Measurements from ENCODE around the gene SERINC5.
"Not testable (repeated sequence)": the region's sequence is repeated elsewhere in the genome, so short reads cannot be mapped to it uniquely, and the experiment has no call there.

Gene SERINC5

GRCh38 chr5:80255811-80256712, at the start of gene SERINC5:
Gene SERINC5 (minus strand): TSS chr5:80256048. CDS start chr5:80255922, 126 bp downstream.
- DNase-seq (ENCODE audit: low read depth in 3 of 3) = peak; percentile 73 to 87 (median 75)

- no peak for DNase-seq (ENCODE audit: low read depth in 3 of 3)
These were observed 46.8 kb upstream of the SERINC5 start for GRCh38 chr5:80302636-80303035.

- not testable (repeated sequence) for DNase-seq (ENCODE audit: low read depth in 3 of 3)
These were observed 45.5 kb upstream of the SERINC5 start for GRCh38 chr5:80301342-80301741.

GRCh38 chr5:80300796-80301195, 44.9 kb upstream of the SERINC5 start:
- not testable (repeated sequence) for DNase-seq (ENCODE audit: low read depth in 3 of 3)

- no peak for DNase-seq (ENCODE audit: low read depth in 3 of 3)
These were observed 44.3 kb upstream of the SERINC5 start for GRCh38 chr5:80300125-80300524.

GRCh38 chr5:80299601-80300000, 43.8 kb upstream of the SERINC5 start:
- DNase-seq (ENCODE audit: low read depth in 3 of 3) = no peak

- no peak for DNase-seq (ENCODE audit: low read depth in 3 of 3)
These were observed 40.3 kb upstream of the SERINC5 start for GRCh38 chr5:80296121-80296520.

GRCh38 chr5:80291761-80292160, 35.9 kb upstream of the SERINC5 start:
- DNase-seq (ENCODE audit: low read depth in 3 of 3) = no peak

GRCh38 chr5:80289320-80289719, 33.5 kb upstream of the SERINC5 start:
- DNase-seq (ENCODE audit: low read depth in 3 of 3) = no peak

GRCh38 chr5:80288177-80288576, 32.3 kb upstream of the SERINC5 start:
- no peak for DNase-seq (ENCODE audit: low read depth in 3 of 3)

- no peak for DNase-seq (ENCODE audit: low read depth in 3 of 3)
These were observed 28.9 kb upstream of the SERINC5 start for GRCh38 chr5:80284720-80285119.

GRCh38 chr5:80283360-80283759, 27.5 kb upstream of the SERINC5 start:
- no peak for DNase-seq (ENCODE audit: low read depth in 3 of 3)

- no peak for DNase-seq (ENCODE audit: low read depth in 3 of 3)
These were observed 26.2 kb upstream of the SERINC5 start for GRCh38 chr5:80282054-80282453.

GRCh38 chr5:80277191-80277590, 21.3 kb upstream of the SERINC5 start:
- DNase-seq (ENCODE audit: low read depth in 3 of 3) = no peak

GRCh38 chr5:80276186-80276585, 20.3 kb upstream of the SERINC5 start:
- DNase-seq (ENCODE audit: low read depth in 3 of 3) = no peak

- DNase-seq (ENCODE audit: low read depth in 3 of 3) = no peak
These were observed 19.5 kb upstream of the SERINC5 start for GRCh38 chr5:80275347-80275746.

GRCh38 chr5:80270543-80270942, 14.7 kb upstream of the SERINC5 start:
- not testable (repeated sequence) for DNase-seq (ENCODE audit: low read depth in 3 of 3)

- DNase-seq (ENCODE audit: low read depth in 3 of 3) = no peak
These were observed 14.2 kb upstream of the SERINC5 start for GRCh38 chr5:80269991-80270438.

GRCh38 chr5:80268916-80269315, 13.1 kb upstream of the SERINC5 start:
- DNase-seq (ENCODE audit: low read depth in 3 of 3) = no peak

- DNase-seq (ENCODE audit: low read depth in 3 of 3) = no peak
These were observed 10.7 kb upstream of the SERINC5 start for GRCh38 chr5:80266566-80266965.

- DNase-seq (ENCODE audit: low read depth in 3 of 3) = no peak
These were observed 4.6 kb upstream of the SERINC5 start for GRCh38 chr5:80260461-80260860.

GRCh38 chr5:80259511-80260203, 3.8 kb upstream of the SERINC5 start:
- no peak for DNase-seq (ENCODE audit: low read depth in 3 of 3)

- DNase-seq (ENCODE audit: low read depth in 3 of 3) = peak in 2 of 3 experiments; percentile 20 to 52
These were observed 427 bp downstream of the SERINC5 start for GRCh38 chr5:80255431-80255810.
